Tibial nerve (tissue), 4 donors: Measurements from ENCODE around the gene MMP19. TPM values are rescaled to one million over a fixed set of nuclear protein-coding genes. Genes with fewer than 3 reads are reported as not detected.

Source experiments
- DNase-seq, 2 donors: peaks; one replicate each; pipeline ENCODE4 v3.0.0-alpha.2; 2019; ENCODE audit warnings: low spot score in 2 of 2
- H3K27ac ChIP-seq, 4 donors: fragments of 200-600 bp; sonication (generic) in 3 of 4; one replicate each; pipeline ENCODE4 v1.5.1; 2017 to 2019; ENCODE audit warnings: mild to moderate bottlenecking in 1 of 4
- H3K27me3 ChIP-seq, 2 donors: fragments of 200-600 bp; sonication (generic) in 1 of 2; one replicate each; pipeline versions ENCODE4 v1.5.1 to v1.6.0; 2017 to 2019
- H3K36me3 ChIP-seq, 3 donors: fragments of 200-600 bp; sonication (generic); one replicate each; pipeline ENCODE4 v1.5.1; 2018 to 2019
- H3K4me1 ChIP-seq, 4 donors: fragments of 200-600 bp; sonication (generic) in 3 of 4; one replicate each; pipeline ENCODE4 v1.5.1; 2017 to 2019
- H3K4me3 ChIP-seq, 4 donors: fragments of 200-600 bp; sonication (generic) in 3 of 4; one replicate each; pipeline ENCODE4 v1.5.1; 2017 to 2019; ENCODE audit warnings: mild to moderate bottlenecking in 1 of 4, moderate library complexity in 1 of 4
- H3K9me3 ChIP-seq, 4 donors: fragments of 200-600 bp; sonication (generic) in 3 of 4; one replicate each; pipeline ENCODE4 v1.5.1; 2017 to 2019
- CTCF ChIP-seq, 5 experiments: fragments of 200-600 bp in 3 of 5; fragments of 450-650 bp in 2 of 5; sonication (generic) in 3 of 5; IDR thresholded peaks; one replicate each; pipeline ENCODE4 v1.5.1; 2016 to 2019; ENCODE audit warnings: antibody characterized with exemption in 5 of 5, mild to moderate bottlenecking in 3 of 5, moderate library complexity in 2 of 5
- EP300 ChIP-seq, 2 donors: sonication (generic); formaldehyde crosslinking; IDR thresholded peaks; one replicate each; pipeline ENCODE4 v1.6.1; 2017; ENCODE audit warnings: antibody characterized with exemption in 2 of 2, mild to moderate bottlenecking in 1 of 2
- POLR2A ChIP-seq, 2 donors: fragments of 450-650 bp; IDR thresholded peaks; one replicate each; pipeline ENCODE4 v1.6.1; 2017; ENCODE audit warnings: antibody characterized with exemption in 2 of 2, mild to moderate bottlenecking in 2 of 2, moderate library complexity in 2 of 2
- WGBS, 2 donors: methylation state at CpG; one replicate each; pipeline ENCODE4 v1.1.5; 2018; 5-methylcytosine and 5-hydroxymethylcytosine counted together
- total RNA-seq, 4 donors: library from RNA; depleted of rRNA; stranded (reverse); fragments of >200 nt; gene quantifications; one replicate each; pipeline ENCODE4 v1.1.0, GENCODE V29; 2016

The MMP19 gene
- total RNA-seq, 4 donors from 2014 or later, result 3.1 to 35.1 (median 5.6) TPM

DNA sequence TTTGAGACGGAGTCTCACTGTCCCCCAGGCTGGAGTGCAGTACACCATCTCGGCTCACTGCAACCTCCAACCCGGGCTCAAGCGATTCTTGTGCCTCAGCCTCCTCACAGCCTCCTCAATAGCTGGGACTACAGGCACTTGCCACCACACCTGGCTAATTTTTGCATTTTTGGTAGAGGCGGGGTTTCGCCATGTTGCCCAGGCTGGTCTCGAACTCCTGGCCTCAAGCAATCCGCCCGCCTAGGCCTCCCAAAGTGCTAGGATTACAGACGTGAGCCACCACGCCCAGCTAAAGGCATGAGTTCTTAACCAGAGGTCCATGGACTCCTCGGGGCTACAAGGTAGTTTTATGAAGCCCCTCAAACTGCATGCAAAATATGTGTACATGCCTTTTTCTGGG, 27.3 kb downstream of the MMP19 start:
- TF ChIP-seq EP300 (IDR thresholded peaks at IDR 0.05), result no peak
- peaks cover 0 to 32% (median 4%) of the 10 kb centered on the region in 3 donors for H3K36me3 ChIP-seq
- no peak overlapping the region for H3K4me3 ChIP-seq
- no peak overlapping the region for H3K27ac ChIP-seq
- peaks cover 8 to 72% (median 17%) of the 10 kb centered on the region in 4 donors for H3K4me1 ChIP-seq
- WGBS, 2 donors, result 80% methylated on average over 12 of the region's 12 CpGs
- H3K27me3 ChIP-seq, result peaks cover 0 to 3% of the 10 kb centered on the region in 2 donors
- DNase-seq, result no peak
- no peaks in the 10 kb centered on the region for H3K9me3 ChIP-seq

GRCh38 chr12:55814257-55814656, 28.5 kb downstream of the MMP19 start:
- DNase-seq, result no peak
- H3K4me3 ChIP-seq, result no peak overlapping the region
- peaks cover 0 to 1% of the 10 kb centered on the region in 2 donors for H3K27me3 ChIP-seq
- H3K4me1 ChIP-seq, result peaks cover 8 to 74% (median 17%) of the 10 kb centered on the region in 4 donors
- H3K9me3 ChIP-seq, result no peaks in the 10 kb centered on the region
- TF ChIP-seq POLR2A (IDR thresholded peaks at IDR 0.05) (no peak), CTCF (IDR thresholded peaks at IDR 0.05) (no peak), EP300 (IDR thresholded peaks at IDR 0.05) (no peak)
- peaks cover 0 to 25% (median 0%) of the 10 kb centered on the region in 3 donors for H3K36me3 ChIP-seq
- no peak overlapping the region for H3K27ac ChIP-seq

DNA sequence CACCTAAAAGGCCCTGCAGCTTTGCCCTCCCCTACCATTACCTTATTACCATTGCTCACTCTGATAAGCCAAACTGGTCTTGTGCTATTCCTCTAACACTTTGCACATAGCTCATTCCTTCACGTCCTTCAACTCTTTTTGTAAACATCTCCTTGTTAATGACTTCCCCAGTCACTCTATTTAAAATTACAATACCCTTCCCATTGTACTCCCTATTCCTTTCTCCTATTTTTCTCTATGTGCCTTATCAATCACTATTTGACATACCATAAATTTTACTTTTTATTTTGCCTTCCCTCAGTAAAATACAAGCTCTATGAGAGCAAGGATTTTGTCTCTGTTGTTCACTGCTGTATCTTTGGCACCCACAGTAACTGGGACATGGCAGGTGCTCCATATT, 30.6 kb downstream of the MMP19 start:
- DNase-seq, result no peak
- no peaks in the 10 kb centered on the region for H3K9me3 ChIP-seq
- no peak overlapping the region for H3K27ac ChIP-seq
- H3K4me3 ChIP-seq, result no peak overlapping the region
- H3K27me3 ChIP-seq, result no peaks in the 10 kb centered on the region
- H3K36me3 ChIP-seq, result peaks cover 0 to 36% (median 0%) of the 10 kb centered on the region in 3 donors
- peaks cover 5 to 63% (median 11%) of the 10 kb centered on the region in 4 donors for H3K4me1 ChIP-seq
- no peak for TF ChIP-seq POLR2A (IDR thresholded peaks at IDR 0.05)
- TF ChIP-seq CTCF (IDR thresholded peaks at IDR 0.05), result no peak
- TF ChIP-seq EP300 (IDR thresholded peaks at IDR 0.05), result no peak
- WGBS, 2 donors, result 22 to 24% methylated on average over 1 of the region's 1 CpG

DNA sequence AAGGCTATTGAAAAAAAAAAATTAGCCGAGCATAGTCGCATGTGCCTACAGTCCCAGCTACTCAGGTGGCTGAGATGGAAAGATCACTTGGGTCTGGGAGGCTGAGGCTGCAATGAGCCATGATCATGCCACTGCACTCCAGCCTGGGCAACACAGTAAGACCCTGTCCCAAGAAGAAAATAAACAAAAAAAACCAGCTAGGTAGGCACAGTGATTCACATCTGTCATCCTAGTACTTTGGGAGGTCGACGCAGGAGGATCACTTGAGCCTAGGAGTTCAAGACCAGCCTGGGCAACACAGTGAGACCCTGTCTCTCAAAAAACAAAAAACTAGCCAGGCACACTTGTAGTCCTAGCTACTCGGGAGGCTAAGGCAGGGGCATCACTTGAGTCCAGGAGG, 33.5 kb downstream of the MMP19 start:
- Histone ChIP-seq H3K36me3 (peaks cover 0 to 40% (median 0%) of the 10 kb centered on the region in 3 donors), H3K4me1 (peaks cover 0 to 44% (median 0%) of the 10 kb centered on the region in 4 donors), H3K27me3 (no peaks in the 10 kb centered on the region), H3K4me3 (no peak overlapping the region), H3K27ac (no peak overlapping the region), H3K9me3 (no peaks in the 10 kb centered on the region)
- 79 to 80% methylated on average over 5 of the region's 5 CpGs for WGBS, 2 donors
- no peak for DNase-seq
- TF ChIP-seq CTCF (IDR thresholded peaks at IDR 0.05), result no peak
- TF ChIP-seq EP300 (IDR thresholded peaks at IDR 0.05), result no peak
- no peak for TF ChIP-seq POLR2A (IDR thresholded peaks at IDR 0.05)

DNA sequence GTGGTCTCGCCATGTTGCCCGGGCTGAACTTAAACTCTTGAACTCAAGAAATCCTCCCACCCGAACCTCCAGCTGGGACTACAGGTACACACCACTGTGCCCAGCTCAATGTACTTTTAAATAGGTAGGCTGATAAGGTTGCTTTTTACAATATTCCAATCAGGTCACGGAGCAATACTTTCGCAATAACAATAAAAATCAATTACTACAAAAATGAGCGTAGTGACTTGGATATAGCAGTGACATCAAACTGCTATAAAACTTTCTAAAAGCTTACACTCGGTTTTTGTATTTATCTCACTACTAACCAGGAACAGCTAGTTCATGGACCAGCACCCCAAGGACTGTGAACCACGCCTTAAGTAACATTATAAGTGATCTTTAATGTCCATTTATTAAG, 35.8 kb downstream of the MMP19 start:
- H3K27me3 ChIP-seq, result no peaks in the 10 kb centered on the region
- no peaks in the 10 kb centered on the region for H3K9me3 ChIP-seq
- 92 to 93% methylated on average over 8 of the region's 8 CpGs for WGBS, 2 donors
- peaks cover 0 to 26% (median 0%) of the 10 kb centered on the region in 4 donors for H3K4me1 ChIP-seq
- DNase-seq, result no peak
- no peak overlapping the region for H3K4me3 ChIP-seq
- peaks cover 0 to 47% (median 5%) of the 10 kb centered on the region in 3 donors for H3K36me3 ChIP-seq
- TF ChIP-seq POLR2A (IDR thresholded peaks at IDR 0.05) (no peak), EP300 (IDR thresholded peaks at IDR 0.05) (no peak), CTCF (IDR thresholded peaks at IDR 0.05) (no peak)
- no peak overlapping the region for H3K27ac ChIP-seq

GRCh38 chr12:55797550-55797949, 45.2 kb downstream of the MMP19 start:
- no peak for TF ChIP-seq CTCF (IDR thresholded peaks at IDR 0.05)
- TF ChIP-seq POLR2A (IDR thresholded peaks at IDR 0.05), result no peak
- Histone ChIP-seq H3K27ac (no peak overlapping the region), H3K27me3 (no peaks in the 10 kb centered on the region), H3K9me3 (no peaks in the 10 kb centered on the region), H3K36me3 (peaks cover 3 to 76% (median 19%) of the 10 kb centered on the region in 3 donors), H3K4me3 (no peak overlapping the region), H3K4me1 (peaks cover 0 to 9% (median 0%) of the 10 kb centered on the region in 4 donors)
- no peak for DNase-seq
- 52 to 53% methylated on average over 4 of the region's 4 CpGs for WGBS, 2 donors
